AG08395 (cell line): ENCODE results near the gene CHCHD6.
A peak's percentile ranks its signal among the peaks of the same experiment; 100 is the strongest.

Source experiments
- DNase-seq: peaks from one replicate; pipeline ENCODE4 v3.0.0; 2012; ENCODE audit warnings: mixed read lengths, low spot score

Gene CHCHD6

DNA sequence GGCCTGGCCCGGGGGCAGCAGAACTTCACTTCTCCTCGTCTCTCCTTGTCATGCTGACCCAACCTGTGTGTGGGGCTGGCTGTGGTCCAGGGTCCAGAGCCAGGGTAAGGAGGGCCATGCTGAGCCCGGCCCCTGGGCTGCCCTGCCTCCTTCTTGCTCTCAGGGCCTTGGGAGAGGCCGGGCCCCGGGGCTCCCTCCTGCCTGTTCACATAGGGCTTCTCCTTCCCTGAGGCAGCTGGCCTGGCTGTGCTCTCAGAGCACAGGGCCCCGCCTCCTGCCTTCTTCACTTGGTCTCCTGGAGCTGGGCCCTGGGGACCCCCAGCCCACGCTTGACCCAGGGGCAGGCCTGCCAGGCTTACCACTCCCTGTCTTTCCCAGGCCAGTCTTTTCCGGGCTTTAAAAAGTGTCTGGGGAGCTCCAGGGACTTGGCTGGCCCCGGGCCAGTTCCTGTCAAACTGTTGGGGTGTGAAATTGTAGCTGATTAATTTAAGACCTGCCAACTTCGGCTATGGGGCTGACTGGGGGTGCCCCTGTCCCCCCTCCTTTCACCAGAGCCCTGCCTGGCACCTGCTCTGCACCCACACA is 290.7 kb downstream of the CHCHD6 start:
- no peak for DNase-seq

- DNase-seq, result no peak
Observed at GRCh38 chr3:126995254-126995780, 291.3 kb downstream of the CHCHD6 start.

- DNase-seq, result no peak
Observed at GRCh38 chr3:126995926-126996512, 292.0 kb downstream of the CHCHD6 start.

DNA sequence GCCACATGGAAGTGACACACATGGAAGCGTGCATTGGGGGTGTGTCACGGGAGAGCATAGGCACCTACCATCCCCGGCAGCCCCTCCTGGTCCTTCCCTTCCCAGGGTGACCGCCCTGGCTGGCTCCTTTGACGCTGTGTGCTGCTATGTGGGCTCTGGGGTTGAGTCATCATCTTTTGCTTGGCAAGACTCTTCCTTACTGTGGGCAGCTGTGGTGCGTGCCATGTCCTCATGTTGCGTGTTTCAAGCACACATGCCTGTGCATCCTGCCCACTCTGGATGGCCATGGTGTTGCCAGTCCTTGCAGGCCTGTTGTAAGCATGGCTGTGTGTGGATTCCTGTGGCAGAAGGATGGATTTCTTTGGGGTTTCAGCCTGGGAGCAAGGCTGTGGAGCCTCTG is 292.9 kb downstream of the CHCHD6 start:
- peak; percentile 82 for DNase-seq

GRCh38 chr3:126997455-126998038 is 293.5 kb downstream of the CHCHD6 start:
- no peak for DNase-seq

DNA sequence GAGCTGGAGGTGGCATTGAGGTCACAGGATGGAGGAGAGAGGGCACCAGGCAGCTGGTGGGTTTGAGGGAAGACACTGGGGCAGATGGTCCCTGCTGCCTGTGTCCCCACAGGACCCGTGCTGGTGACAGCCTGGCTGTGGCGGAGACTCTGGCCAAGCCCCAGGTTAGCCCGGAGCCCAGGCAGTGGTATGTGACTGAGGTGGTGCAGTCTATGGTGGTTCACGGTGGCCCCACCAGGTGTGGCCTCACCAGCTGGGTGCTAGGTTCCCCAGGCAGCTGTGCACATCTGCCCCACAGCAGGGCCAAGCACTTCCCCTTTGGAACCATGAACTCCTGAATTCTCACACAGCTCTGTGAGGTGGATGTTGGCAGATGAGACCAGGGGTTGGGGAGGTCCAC is 294.3 kb downstream of the CHCHD6 start:
- no peak for DNase-seq

- DNase-seq, result no peak
Observed at GRCh38 chr3:126998728-126999127, 294.7 kb downstream of the CHCHD6 start.

- DNase-seq, result no peak
Observed at GRCh38 chr3:126999383-126999782, 295.3 kb downstream of the CHCHD6 start.

DNA sequence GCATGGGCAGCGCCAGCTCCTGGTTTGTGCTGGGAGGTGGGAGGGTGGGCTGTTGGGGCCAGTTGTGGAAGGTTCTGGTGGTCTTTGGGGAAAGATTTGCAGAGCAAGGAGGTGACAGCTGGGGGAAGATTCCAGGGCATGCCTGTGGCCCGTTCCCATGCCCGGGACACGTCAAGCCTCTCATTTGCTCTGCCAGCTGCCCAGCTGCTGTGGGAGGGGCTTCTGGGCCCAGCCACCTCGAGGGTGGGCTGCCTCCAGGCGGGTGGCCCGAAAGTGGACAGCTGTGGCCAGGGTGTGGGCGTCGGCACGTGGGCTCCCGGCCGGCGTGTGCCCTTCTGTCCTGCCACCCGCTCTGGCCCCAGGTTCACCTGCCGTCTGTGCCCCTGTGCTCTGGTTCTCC is 296.1 kb downstream of the CHCHD6 start:
- DNase-seq, result no peak

DNA sequence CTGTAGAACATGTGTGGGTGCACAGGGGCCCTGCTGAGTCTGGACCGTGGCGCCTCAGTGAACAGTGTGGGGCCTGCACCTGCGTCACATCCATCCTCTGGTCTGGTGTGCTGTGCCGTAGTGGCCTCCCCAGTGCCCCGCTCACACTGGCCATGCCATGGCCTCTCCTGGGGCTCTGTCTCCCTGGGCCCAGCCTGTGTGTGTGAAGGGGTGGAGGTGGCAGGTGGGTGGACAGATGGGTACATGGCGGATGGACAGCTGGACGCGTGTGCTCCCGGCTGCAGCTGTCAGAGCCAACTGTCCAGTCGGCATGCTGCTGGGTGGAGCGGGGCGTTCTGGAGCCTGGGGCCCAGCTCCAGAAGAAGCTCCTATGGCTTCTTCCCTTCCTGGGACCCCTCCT is 296.7 kb downstream of the CHCHD6 start:
- DNase-seq, result no peak

GRCh38 chr3:127001486-127002194 is 297.6 kb downstream of the CHCHD6 start:
- no peak for DNase-seq

DNA sequence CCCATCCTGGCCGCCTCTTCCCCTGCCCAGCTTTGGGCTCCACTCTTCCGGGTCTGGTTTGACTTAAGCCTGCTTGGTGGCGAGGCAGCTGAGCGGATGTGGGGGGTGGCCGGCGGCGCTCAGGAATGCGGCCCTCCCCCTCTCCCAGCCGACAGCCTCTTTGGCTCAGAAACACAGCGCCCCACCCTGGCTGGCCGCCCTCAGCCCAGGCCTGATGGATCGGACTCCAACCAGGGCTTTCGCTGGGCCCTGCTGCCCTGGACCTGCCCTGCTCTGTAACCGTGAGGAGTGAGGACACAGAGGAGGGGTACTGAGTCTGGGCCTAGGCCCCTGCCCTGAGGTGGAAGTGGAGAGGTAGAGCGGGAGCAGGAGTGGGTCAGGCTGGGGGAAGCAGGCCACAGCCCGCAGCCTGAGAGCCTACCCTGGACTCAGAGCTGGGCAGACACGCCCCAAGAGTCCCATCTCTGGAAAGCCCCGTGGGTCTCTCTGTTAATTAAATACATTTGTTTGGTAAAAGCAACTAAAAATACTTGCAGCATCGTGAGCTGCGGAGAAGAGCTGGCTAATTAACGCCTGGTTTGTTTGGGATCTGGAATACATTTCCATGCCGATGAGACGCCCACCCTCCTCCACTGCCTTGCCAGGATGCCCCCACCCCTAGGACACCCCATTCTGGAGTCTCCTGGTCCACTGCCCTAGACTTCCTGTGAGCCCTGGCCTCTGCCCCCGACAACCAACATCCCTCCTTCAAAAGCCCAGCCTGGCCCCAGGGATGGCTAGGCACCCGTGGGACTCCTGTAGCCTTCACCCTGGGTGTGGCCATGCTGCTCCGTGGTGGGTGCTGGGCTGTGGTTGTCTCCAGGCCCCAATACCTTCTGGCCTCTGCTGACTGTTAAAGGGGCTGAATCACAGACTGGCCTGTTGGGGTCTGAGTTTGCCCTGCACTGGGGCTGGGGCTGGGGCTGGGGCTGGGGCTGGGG is 298.4 kb downstream of the CHCHD6 start:
- peak; percentile 98 for DNase-seq

GRCh38 chr3:127003175-127003555 is 299.1 kb downstream of the CHCHD6 start:
- DNase-seq, result no peak

GRCh38 chr3:127003601-127004280 is 299.7 kb downstream of the CHCHD6 start:
- no peak for DNase-seq

- DNase-seq, result no peak
Observed at GRCh38 chr3:127004641-127005397, 300.8 kb downstream of the CHCHD6 start.

DNA sequence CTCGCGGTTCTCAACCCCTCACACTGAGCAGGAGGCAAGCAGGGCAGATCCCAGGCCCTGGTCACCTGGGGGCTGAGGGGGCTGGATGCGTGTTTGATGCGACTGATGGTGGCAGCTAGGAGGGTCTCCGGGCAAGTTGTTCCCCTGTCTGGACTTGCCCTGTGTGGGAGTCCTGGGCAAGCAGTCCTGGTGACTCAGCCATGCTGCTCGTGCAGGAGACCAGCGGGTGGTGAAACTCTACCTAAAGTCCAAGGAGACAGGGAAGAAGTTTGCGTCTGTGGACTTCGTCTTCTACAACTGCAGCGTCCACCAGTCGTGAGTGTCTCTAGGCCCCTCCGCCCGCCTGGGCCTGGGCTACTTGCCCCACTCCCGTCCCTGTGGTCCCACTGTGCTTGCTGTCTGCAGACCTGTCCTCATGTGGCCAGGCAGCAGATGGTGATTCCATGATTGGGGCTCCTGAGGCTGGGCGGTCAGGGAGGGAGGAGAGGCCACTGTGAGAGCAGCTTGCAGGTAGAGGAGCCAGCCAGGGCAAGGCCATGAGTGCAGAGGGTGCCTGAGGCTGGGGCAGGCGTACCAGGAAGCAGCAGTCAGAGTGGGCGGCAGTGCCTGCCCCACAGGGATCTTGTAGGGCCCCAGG is 301.9 kb downstream of the CHCHD6 start:
- no peak for DNase-seq

DNA sequence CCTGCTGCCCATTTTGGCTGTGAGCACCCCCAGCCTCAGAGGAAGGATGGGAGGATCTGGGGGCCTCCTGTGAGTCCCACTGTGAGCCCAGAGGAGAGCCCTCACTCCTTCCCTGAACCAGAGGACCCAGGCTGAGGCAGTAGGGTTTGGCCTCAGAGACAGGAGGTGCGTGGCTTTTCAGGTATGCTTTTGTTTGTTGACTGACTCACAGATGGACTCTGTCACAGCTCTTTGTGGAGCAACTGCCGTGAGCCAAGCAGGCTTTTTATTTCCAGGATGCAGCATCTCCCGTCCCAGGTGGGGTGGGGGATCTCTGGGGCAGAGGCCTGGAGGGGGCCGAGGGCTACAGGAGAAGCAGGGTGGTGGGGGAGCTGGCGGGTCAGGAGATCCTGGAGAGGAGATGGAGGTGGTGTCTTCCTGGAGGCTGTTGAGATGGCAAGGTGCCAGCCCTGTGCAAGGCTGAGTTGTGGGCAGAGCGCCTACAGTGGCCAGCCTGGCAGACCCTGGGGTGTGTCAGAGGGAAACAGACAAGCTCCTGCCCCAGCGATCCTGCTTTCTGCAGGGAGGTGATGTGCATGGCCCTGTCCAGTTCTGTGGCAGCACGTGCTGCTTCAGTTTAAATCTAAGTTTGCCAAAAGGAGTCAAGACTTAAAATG is 302.9 kb downstream of the CHCHD6 start:
- no peak for DNase-seq

DNA sequence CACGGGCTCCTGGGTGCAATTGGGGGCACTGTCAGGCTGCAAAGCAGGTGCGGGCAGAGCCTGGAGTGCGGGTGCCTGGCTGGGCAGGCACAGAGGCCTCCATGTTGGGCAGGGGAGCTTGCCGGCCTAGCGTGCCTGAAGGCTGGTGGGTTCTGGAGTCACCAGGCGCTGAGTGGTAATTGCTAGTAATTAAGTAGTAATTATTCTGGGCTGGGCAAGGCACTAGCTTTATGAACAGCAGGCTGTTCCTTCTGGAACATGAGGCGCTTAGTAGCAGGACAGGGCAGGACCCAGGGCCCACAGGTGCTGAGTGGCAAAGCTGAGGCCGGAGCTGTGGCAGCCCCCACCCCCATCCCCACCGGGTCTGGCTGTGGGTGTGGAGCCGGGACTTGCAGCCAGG is 304.2 kb downstream of the CHCHD6 start:
- DNase-seq, result no peak

- no peak for DNase-seq
Observed at GRCh38 chr3:127009531-127009930, 305.5 kb downstream of the CHCHD6 start.
